SK-N-SH (cell line): ENCODE data around the gene MBD3.

Source experiments
- FOXJ3 ChIP-seq: sonication (generic); formaldehyde crosslinking; IDR thresholded peaks from 2 replicates; pipeline ENCODE4 v1.5.1; 2020; ENCODE audit warnings: mild to moderate bottlenecking, missing genetic modification reagents
- GABPA ChIP-seq: IDR thresholded peaks from 2 replicates; pipeline ENCODE4 v1.4.0; 2012; ENCODE audit warnings: low read depth, mild to moderate bottlenecking
- JUND ChIP-seq: IDR thresholded peaks from 2 replicates; pipeline ENCODE4 v1.4.0; 2012
- NRF1 ChIP-seq: IDR thresholded peaks from 2 replicates; pipeline ENCODE4 v1.6.1; 2012; ENCODE audit warnings: low read depth, mild to moderate bottlenecking, low read length
- RAD21 ChIP-seq: IDR thresholded peaks from 2 replicates; pipeline ENCODE4 v1.6.1; 2012; ENCODE audit warnings: mild to moderate bottlenecking, low read length
- TF ChIP-seq, protein P1 (sequence below): fragments of 200-600 bp; sonication (generic); IDR thresholded peaks from 2 replicates; pipeline ENCODE4 v1.6.1; 2017; ENCODE audit warnings: antibody characterized with exemption, mild to moderate bottlenecking, moderate library complexity

DNA sequence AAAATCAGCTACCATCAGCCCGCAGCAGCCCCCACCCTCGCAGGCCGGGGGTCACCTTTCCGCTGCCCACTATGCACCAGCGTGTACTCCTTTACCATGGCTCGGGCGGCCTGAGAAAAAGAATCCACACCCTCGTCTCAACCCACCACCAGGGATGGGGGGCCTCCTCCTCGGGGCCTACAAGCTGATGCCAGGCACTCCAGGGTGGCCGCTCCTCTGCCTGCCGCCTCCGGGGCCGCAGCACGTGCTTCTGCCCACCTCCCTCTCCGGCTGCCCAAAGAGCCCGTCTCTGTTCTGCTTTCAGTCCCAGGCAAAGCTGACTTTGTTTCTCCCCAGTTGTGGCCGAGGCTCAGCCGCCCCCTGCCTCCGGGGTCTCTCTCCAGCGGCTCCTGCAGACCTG is 13.4 kb downstream of the MBD3 start:
- TF ChIP-seq, protein P1, sequence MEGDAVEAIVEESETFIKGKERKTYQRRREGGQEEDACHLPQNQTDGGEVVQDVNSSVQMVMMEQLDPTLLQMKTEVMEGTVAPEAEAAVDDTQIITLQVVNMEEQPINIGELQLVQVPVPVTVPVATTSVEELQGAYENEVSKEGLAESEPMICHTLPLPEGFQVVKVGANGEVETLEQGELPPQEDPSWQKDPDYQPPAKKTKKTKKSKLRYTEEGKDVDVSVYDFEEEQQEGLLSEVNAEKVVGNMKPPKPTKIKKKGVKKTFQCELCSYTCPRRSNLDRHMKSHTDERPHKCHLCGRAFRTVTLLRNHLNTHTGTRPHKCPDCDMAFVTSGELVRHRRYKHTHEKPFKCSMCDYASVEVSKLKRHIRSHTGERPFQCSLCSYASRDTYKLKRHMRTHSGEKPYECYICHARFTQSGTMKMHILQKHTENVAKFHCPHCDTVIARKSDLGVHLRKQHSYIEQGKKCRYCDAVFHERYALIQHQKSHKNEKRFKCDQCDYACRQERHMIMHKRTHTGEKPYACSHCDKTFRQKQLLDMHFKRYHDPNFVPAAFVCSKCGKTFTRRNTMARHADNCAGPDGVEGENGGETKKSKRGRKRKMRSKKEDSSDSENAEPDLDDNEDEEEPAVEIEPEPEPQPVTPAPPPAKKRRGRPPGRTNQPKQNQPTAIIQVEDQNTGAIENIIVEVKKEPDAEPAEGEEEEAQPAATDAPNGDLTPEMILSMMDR, result no peak
- TF ChIP-seq NRF1 (no peak), JUND (no peak), FOXJ3 (CRISPR knock-in tag) (no peak), GABPA (no peak), RAD21 (no peak)
